ENCODE data around the gene PLA2G2D.

PLA2G2D gene

GRCh38 chr1:20112279-20113000 lies 6.9 kb downstream of the PLA2G2D start:
- no peak for DNase-seq

GRCh38 chr1:20111452-20111851 lies 7.9 kb downstream of the PLA2G2D start:
- DNase-seq: no peak

GRCh38 chr1:20110679-20111078 lies 8.7 kb downstream of the PLA2G2D start:
- DNase-seq: peak; percentile 47

DNA sequence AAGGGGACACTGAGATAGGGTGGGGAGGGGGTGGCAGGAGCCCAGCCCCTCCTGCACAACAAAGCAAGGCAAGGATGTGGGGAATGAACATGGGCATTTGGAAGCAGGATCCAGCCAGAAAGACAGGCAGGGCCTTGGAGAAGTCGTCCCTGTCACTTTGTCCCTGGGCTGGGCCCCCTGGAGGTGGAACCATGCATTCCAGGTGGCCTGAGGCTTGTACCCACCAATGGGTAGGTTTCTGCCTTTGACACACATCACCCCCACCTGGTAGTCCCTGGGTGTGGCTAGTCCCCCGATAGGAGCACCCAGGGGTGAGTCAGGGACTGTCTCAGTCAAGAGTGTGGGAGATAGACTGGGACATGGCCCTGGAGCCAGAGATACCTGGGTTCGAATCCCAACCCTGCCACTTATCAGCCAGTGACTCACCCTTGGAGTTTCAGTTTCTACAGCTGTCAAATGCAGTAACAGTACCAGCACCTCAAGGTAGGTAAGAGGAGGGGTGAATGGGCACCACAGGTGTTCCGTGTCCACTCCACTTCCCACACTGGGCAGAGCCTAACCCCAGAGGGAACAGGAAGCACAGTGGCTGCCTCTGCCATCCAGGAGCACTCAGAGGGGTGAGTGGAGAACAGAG lies 10.0 kb downstream of the PLA2G2D start:
- DNase-seq: no peak

DNA sequence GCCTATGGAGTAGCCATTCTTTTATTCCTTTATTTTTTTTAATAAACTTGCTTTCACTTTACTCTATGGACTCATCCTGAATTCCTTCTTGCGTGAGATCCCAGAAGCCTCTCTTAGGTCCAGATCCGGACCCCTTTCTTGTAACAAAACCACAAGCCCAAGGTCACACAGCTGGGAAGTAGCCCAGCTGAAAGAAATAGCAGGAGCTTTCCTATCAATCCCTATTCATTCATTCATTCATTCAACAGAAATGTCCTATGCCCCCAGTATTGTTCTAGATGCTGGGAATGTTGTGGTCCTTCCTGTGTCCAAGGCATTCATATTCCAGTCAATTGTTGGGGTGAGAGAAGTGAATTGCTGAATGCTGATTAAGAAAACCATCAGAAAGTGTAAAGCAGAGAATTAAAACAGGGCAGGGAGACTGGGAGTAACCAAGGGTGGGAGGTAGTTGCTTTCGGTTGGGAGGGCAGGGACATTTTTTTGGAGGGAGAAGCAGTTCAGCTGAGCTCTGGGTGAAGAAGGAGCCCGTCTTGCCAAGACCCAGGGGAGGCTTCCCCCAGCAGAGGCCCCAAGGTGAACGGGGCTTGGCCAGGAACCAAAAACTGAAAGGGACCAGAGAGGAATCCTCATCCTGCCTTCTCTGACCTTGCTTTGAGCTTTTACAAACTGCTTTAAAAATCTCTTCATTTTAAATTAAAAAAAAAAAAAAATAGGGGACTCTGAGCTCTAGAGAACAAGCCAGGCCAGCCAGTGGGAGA lies 10.8 kb downstream of the PLA2G2D start:
- DNase-seq: no peak

DNA sequence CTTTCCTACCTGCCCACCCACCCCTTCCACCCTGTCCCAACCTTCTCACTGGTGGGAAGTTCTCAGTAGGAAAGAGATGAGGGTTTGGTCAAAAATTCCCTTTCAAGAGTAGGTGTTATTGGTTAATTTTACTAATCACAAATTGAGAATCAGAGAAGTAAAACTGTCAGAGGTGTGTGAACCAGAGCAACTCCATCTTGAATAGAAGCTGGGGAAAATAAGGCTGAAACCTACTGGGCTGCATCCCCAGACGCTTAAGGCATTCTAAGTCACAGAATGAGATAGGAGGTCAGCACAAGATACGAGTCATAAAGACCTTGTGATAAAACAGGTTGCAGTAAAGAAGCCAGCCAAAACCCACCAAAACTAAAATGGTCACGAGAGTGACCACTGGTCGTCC lies 11.5 kb downstream of the PLA2G2D start:
- no peak for DNase-seq

- DNase-seq: no peak
These were observed 12.0 kb downstream of the PLA2G2D start for GRCh38 chr1:20107351-20107750.

GRCh38 chr1:20105856-20106255 lies 13.5 kb downstream of the PLA2G2D start:
- DNase-seq: peak; percentile 22

GRCh38 chr1:20102875-20103274 lies 16.5 kb downstream of the PLA2G2D start:
- peak; percentile 20 for DNase-seq

DNA sequence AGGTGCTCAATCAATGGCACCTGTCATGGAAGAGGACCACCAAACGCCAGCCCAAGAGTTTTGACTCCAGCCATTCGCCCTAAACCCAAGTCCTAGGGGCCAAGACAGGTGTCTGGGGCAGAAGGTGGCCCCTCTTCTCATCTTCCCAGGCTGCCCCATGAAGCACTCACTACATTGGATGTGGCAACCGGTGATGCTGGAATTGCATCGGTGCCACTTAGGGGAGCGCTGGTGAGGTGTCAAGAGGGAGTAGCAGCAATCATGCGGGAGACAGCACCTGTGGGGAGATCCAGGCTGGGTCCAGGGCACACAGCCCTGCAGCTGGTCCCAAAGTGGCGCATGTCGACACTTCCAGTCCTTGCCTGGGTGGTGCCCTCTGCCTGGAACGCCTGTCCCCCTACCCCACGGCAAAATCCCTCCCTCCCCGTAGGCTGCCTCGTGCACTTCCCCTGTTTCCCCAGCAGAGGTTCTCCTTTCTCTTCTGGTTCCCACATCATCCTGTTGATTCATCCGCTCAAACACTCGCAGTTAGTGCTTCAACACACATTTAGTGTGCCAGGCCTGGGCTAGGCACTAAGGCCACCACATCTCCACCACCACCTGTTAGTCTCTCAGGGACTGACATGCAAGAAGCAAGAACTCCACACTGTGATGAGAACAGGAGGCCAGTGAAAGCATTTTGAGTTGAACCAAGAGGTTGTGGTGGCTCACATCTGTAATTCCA lies 18.5 kb downstream of the PLA2G2D start:
- DNase-seq: peak; percentile 13

DNA sequence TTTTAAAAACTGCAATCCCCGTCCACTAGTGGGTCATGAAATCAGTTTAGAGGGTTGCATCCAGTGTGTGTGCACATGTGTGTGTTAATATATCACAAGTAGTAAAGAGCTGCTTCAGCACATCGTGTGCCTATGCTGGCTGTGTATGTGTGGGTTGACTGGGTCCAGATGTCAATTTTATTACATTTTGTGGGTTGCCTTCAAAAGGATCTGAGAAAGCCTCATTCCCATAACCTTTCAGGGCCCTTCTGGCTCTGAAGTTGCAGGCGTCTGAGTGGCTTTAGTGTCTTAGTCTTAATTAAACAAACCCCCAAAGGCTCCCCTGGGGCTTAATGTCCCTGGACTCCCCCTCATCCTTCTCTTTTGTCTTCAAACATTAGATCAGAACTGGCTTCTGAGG lies 19.8 kb downstream of the PLA2G2D start:
- no peak for DNase-seq

GRCh38 chr1:20096840-20097447 lies 22.4 kb downstream of the PLA2G2D start:
- DNase-seq: no peak

GRCh38 chr1:20095564-20096434 lies 23.5 kb downstream of the PLA2G2D start:
- DNase-seq: no peak

- no peak for DNase-seq
These were observed 25.4 kb downstream of the PLA2G2D start for GRCh38 chr1:20093940-20094391.

DNA sequence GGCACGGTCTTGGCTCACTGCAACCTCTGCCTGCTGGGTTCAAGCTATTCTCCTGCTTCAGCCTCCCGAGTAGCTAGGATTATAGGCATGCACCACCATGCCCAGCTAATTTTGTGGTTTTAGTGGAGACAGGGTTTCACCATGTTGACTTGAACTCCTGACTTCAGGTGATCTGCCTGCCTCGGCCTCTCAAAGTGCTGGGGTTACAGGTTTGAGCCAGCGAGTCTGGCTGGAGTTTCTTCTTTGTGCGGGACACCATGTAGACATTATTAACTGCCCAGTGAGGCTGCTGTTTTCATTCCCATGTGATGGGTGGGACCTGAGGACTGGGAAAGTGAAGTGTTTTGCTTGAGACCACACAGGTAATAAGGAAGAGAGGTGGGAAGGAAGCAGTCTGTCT lies 26.0 kb downstream of the PLA2G2D start:
- no peak for DNase-seq

DNA sequence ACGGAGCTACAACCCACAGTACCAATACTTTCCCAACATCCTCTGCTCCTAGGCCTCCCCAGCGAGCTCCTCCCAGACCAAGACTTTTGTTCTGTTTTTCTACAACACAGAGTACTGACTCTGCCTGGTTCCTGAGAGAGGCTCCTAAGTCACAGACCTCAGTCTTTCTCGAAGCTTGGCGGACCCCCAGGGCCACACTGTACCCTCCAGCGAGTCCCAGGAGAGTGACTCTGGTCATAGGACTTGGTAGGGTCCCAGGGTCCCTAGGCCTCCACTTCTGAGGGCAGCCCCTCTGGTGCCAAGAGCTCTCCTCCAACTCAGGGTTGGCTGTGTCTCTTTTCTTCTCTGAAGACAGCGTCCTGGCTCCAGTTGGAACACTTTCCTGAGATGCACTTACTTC lies 28.7 kb downstream of the PLA2G2D start:
- no peak for DNase-seq

DNA sequence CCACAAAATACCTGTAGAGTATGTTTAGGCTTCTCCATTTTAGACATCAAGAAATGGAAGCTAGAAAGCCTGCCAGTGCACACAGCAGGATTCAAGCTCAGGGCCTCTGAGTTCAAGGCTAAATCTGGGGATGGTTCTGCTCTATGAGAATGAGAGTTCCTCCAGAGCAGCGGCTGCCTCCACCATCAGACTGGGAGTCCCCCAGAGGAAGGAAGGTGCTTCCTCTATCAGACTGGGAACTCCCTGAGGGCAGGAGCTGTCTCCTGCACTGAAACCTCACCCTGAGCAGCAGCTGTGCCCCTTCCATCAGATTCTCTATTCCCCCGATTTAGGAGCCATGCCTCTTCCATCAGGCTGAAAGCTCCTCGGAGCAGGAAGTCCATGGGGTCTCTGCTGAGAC lies 29.2 kb downstream of the PLA2G2D start:
- DNase-seq: no peak

- DNase-seq: no peak
These were observed 29.8 kb downstream of the PLA2G2D start for GRCh38 chr1:20089328-20090077.

- DNase-seq: no peak
These were observed 31.7 kb downstream of the PLA2G2D start for GRCh38 chr1:20087668-20088067.

DNA sequence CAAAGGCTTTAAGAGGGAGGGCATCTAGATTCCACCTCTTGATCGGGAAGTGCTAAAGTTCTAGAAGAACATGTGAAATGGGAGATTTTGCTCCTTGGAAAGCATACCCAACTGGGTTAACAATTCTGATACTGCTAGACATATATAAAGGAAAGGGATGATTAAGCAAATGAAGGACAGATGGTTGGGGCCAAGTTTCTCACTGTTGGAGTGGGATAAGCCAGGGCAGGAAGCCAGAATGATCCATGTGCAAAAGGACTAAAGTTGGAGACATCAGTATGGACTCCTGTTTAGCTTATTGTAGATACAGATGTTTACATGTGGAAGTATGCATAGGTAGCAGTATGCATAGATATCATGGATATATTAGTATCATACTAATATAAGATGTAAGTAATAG lies 32.5 kb downstream of the PLA2G2D start:
- DNase-seq: no peak
